ENCODE data around the gene SIGLEC6. TPM values are rescaled to one million over a fixed set of nuclear protein-coding genes. Genes with fewer than 3 reads are reported as not detected.

Gene SIGLEC6
- total RNA-seq, 1 experiment from 2014 or later, result 0.31 TPM

GRCh38 chr19:51521781-51522180, 9.7 kb downstream of the SIGLEC6 start:
- Histone ChIP-seq H3K9ac (ENCODE audit: extremely low read depth, insufficient read length, low read length) (no peak overlapping the region), H4K20me1 (ENCODE audit: control insufficient read depth, insufficient read depth, insufficient read length) (no peaks in the 10 kb centered on the region), H2BK120ac (ENCODE audit: low read depth, low read length, poor library complexity, severe bottlenecking) (no peak overlapping the region), H3K23ac (ENCODE audit: insufficient read length, low read depth, low read length) (no peak overlapping the region), H3K4me2 (ENCODE audit: insufficient read depth, insufficient read length, low read length) (no peak overlapping the region), H2BK12ac (ENCODE audit: insufficient read length, low read depth, low read length) (no peak overlapping the region), H2AK5ac (ENCODE audit: insufficient read length, low read length) (no peak overlapping the region), H3K27me3 (ENCODE audit: insufficient read depth, low read length) (no peaks in the 10 kb centered on the region), H2BK5ac (ENCODE audit: insufficient read length, low read length) (no peak overlapping the region), H2BK15ac (ENCODE audit: low read depth, low read length) (no peak overlapping the region), H3K4ac (ENCODE audit: low read depth, low read length) (no peak overlapping the region), H3K79me1 (ENCODE audit: insufficient read depth, low read depth, low read length, poor library complexity, severe bottlenecking) (no peaks in the 10 kb centered on the region), H3K56ac (ENCODE audit: insufficient read length, low read depth, low read length) (no peak overlapping the region), H3K23me2 (ENCODE audit: insufficient read length, low read depth, low read length, poor library complexity, severe bottlenecking) (no peaks in the 10 kb centered on the region), H4K91ac (ENCODE audit: insufficient read length, low read depth, low read length) (no peak overlapping the region), H3T11ph (ENCODE audit: low read length) (no peak overlapping the region), H3K9me3 (ENCODE audit: control insufficient read depth, low read depth, low read length) (no peaks in the 10 kb centered on the region), H2BK20ac (ENCODE audit: low read depth, low read length, poor library complexity, severe bottlenecking) (no peak overlapping the region), H3K79me2 (ENCODE audit: insufficient read depth, low read length) (no peaks in the 10 kb centered on the region), H3K18ac (ENCODE audit: insufficient read length, low read depth, low read length) (no peak overlapping the region), H4K5ac (ENCODE audit: insufficient read length, low read depth, low read length) (no peak overlapping the region), H3K27ac (ENCODE audit: insufficient read length, low read depth, low read length) (no peak overlapping the region), H3K4me1 (ENCODE audit: insufficient read depth, low read length) (no peaks in the 10 kb centered on the region), H4K8ac (replicated peaks; ENCODE audit: insufficient read length, low read depth, low read length) (no peak overlapping the region), H3K14ac (ENCODE audit: insufficient read depth, low read length) (no peak overlapping the region), H2AFZ (ENCODE audit: low read length) (no peak overlapping the region)
- Mint-ChIP-seq H3K27me3 (ENCODE audit: low read depth) (peaks cover 19% of the 10 kb centered on the region), H3K4me1 (no peaks in the 10 kb centered on the region), H3K4me3 (no peak overlapping the region), H3K27ac (no peak overlapping the region), H3K36me3 (ENCODE audit: insufficient read depth in 1 of 3, low read depth in 3 of 3) (peaks cover 0 to 4% (median 2%) of the 10 kb centered on the region in 3 experiments; a peak in 1 of 7 replicates), H3K9me3 (peaks cover 52 to 88% of the 10 kb centered on the region in 2 experiments)
- TF ChIP-seq CTCF (conservative IDR thresholded peaks at IDR 0.05), result no peak
- no CpG with 5 or more reads among the region's 2 CpGs for WGBS (ENCODE audit: extremely low coverage, insufficient read length, low lambda C conversion rate)
- no peak for DNase-seq

Measured in H9 (cell line).